ENCODE results near the gene JAKMIP1.

- TF ChIP-seq ZNF274 (IDR thresholded peaks at IDR 0.05; ENCODE audit: low read depth, low read length) (no peak), YY1 (IDR thresholded peaks at IDR 0.05; ENCODE audit: insufficient read depth, insufficient read length) (no peak), SUZ12 (IDR thresholded peaks at IDR 0.05; ENCODE audit: extremely low read depth, insufficient read depth, insufficient read length) (no peak)
These were observed 26.2 kb upstream of the JAKMIP1 start for GRCh38 chr4:6226506-6226905.

Measured in NT2/D1 (cell line).